B cell (primary cell): ENCODE results near the gene GDF11.

Experiments
- EZH2 ChIP-seq: IDR thresholded peaks from 2 replicates; pipeline ENCODE4 v1.6.1; 2012; ENCODE audit warnings: borderline replicate concordance, low read depth, mild to moderate bottlenecking, moderate library complexity, low read length; ENCODE audit not compliant: insufficient read depth, poor library complexity, severe bottlenecking
- TF ChIP-seq, protein P1 (sequence below): fragments of 200-600 bp; IDR thresholded peaks from one replicate; pipeline ENCODE4 v1.8.0; 2022; ENCODE audit warnings: antibody characterized with exemption, mild to moderate bottlenecking

DNA sequence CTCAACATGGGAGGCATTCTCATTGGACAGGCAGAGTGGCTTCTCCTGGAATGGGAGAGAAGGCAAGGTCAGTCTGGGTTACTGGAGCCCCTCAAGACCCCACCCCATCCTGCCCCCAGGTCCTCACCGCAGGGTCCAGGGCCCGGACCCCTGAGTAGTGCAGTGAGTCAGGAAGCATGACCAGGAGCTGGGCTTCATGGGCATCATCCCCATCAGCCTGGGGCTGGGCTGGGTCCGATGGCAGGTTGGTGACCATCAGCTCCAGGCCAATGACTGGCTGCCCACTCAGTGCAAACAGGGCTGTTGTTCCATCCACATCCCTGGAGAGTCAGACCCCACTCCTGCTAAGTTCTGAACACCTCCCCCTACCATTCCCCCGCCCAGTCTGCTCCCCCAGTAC lies 48.3 kb upstream of the GDF11 start:
- TF ChIP-seq, protein P1, sequence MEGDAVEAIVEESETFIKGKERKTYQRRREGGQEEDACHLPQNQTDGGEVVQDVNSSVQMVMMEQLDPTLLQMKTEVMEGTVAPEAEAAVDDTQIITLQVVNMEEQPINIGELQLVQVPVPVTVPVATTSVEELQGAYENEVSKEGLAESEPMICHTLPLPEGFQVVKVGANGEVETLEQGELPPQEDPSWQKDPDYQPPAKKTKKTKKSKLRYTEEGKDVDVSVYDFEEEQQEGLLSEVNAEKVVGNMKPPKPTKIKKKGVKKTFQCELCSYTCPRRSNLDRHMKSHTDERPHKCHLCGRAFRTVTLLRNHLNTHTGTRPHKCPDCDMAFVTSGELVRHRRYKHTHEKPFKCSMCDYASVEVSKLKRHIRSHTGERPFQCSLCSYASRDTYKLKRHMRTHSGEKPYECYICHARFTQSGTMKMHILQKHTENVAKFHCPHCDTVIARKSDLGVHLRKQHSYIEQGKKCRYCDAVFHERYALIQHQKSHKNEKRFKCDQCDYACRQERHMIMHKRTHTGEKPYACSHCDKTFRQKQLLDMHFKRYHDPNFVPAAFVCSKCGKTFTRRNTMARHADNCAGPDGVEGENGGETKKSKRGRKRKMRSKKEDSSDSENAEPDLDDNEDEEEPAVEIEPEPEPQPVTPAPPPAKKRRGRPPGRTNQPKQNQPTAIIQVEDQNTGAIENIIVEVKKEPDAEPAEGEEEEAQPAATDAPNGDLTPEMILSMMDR, result no peak
- TF ChIP-seq EZH2, result no peak
